Measurements from ENCODE around the gene TFAP2B.

TFAP2B gene

DNA sequence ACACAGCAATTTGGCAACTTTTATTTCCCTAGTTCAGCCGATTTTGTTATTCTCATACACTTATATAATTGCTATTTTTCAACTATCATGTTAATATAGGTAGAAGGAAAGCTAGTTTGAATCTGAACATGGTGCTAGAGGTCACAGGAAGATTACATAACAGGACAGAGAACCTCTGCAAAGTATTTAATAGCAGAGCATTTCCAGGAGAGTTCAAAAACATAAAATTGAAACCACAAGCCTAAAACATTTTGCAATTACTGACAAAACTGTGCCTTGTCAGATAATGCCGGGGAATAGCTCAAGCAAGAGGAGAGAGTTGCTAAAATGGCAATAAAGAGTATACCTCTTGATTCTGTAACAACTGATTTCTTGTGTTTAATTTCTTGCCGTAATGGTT lies 70.8 kb downstream of the TFAP2B start:
- Histone ChIP-seq H3K27ac (ENCODE audit: low read depth, low read length) (no peak overlapping the region), H3F3A (ENCODE audit: insufficient read depth) (no peaks in the 10 kb centered on the region), H3K36me3 (ENCODE audit: low read length) (no peaks in the 10 kb centered on the region; the same call in 1 of the 2 replicates), H2AFZ (ENCODE audit: low read depth, low read length, severe bottlenecking) (no peak overlapping the region), H4K20me1 (ENCODE audit: low read depth, low read length) (no peaks in the 10 kb centered on the region), H3K9me3 (ENCODE audit: insufficient read depth, low read length) (no peaks in the 10 kb centered on the region), H3K9me2 (replicated peaks; ENCODE audit: insufficient read depth, low read length) (no peaks in the 10 kb centered on the region), H3K27me3 (ENCODE audit: low read length) (no peaks in the 10 kb centered on the region; the same call in 1 of the 2 replicates), H3K4me3 (ENCODE audit: insufficient read depth, low read length, poor library complexity, severe bottlenecking) (no peak overlapping the region), H3K79me2 (ENCODE audit: insufficient read depth, low read length) (no peaks in the 10 kb centered on the region), H3K4me2 (ENCODE audit: low read depth, low read length, poor library complexity, severe bottlenecking) (no peak overlapping the region), H3K9ac (ENCODE audit: low read length) (no peak overlapping the region)
- TF ChIP-seq EZH2phosphoT487 (conservative IDR thresholded peaks at IDR 0.05; ENCODE audit: low read length): no peak
- TF ChIP-seq CTCF (IDR thresholded peaks at IDR 0.05; ENCODE audit: insufficient read depth, low read length, poor library complexity, severe bottlenecking): no peak

DNA sequence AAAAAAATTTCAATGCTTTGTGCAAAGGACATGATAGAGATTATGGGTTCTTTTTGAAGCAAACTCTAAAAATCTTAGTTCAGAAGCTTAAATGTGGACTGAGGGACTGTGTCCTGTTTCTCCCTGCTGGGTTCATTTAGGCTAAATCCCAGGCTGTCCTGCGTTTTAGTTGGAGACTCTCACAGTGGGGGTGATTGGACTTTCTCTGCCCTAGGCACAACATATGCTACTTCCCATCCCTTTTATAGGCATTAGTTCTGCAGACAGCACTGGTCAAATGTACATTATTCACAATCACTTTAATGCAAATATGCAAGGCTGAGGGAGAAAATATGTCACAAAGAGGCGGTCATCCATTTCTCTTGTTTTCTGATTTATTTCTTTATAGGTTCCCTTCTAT lies 71.3 kb downstream of the TFAP2B start:
- Histone ChIP-seq H3K4me3 (ENCODE audit: insufficient read depth, low read length, poor library complexity, severe bottlenecking) (no peak overlapping the region), H3K27ac (ENCODE audit: low read depth, low read length) (no peak overlapping the region), H3K4me2 (ENCODE audit: low read depth, low read length, poor library complexity, severe bottlenecking) (no peak overlapping the region), H3K9me2 (replicated peaks; ENCODE audit: insufficient read depth, low read length) (no peaks in the 10 kb centered on the region), H3K9me3 (ENCODE audit: insufficient read depth, low read length) (no peaks in the 10 kb centered on the region), H4K20me1 (ENCODE audit: low read depth, low read length) (no peaks in the 10 kb centered on the region), H3F3A (ENCODE audit: insufficient read depth) (no peaks in the 10 kb centered on the region), H3K36me3 (ENCODE audit: low read length) (no peaks in the 10 kb centered on the region; the same call in 1 of the 2 replicates), H3K79me2 (ENCODE audit: insufficient read depth, low read length) (no peaks in the 10 kb centered on the region), H2AFZ (ENCODE audit: low read depth, low read length, severe bottlenecking) (no peak overlapping the region), H3K27me3 (ENCODE audit: low read length) (no peaks in the 10 kb centered on the region; the same call in 1 of the 2 replicates), H3K9ac (ENCODE audit: low read length) (no peak overlapping the region)
- no peak for TF ChIP-seq EZH2phosphoT487 (conservative IDR thresholded peaks at IDR 0.05; ENCODE audit: low read length)
- no peak for TF ChIP-seq CTCF (IDR thresholded peaks at IDR 0.05; ENCODE audit: insufficient read depth, low read length, poor library complexity, severe bottlenecking)

GRCh38 chr6:50890579-50890978 lies 71.9 kb downstream of the TFAP2B start:
- no peaks in the 10 kb centered on the region for H3K9me3 ChIP-seq (ENCODE audit: insufficient read depth, low read length)
- no peak overlapping the region for H2AFZ ChIP-seq (ENCODE audit: low read depth, low read length, severe bottlenecking)
- H4K20me1 ChIP-seq (ENCODE audit: low read depth, low read length): no peaks in the 10 kb centered on the region
- H3K4me2 ChIP-seq (ENCODE audit: low read depth, low read length, poor library complexity, severe bottlenecking): no peak overlapping the region
- no peaks in the 10 kb centered on the region; the same call in 1 of the 2 replicates for H3K27me3 ChIP-seq (ENCODE audit: low read length)
- H3K36me3 ChIP-seq (ENCODE audit: low read length): no peaks in the 10 kb centered on the region; the same call in 1 of the 2 replicates
- no peaks in the 10 kb centered on the region for H3F3A ChIP-seq (ENCODE audit: insufficient read depth)
- no peaks in the 10 kb centered on the region for H3K79me2 ChIP-seq (ENCODE audit: insufficient read depth, low read length)
- H3K27ac ChIP-seq (ENCODE audit: low read depth, low read length): no peak overlapping the region
- H3K4me3 ChIP-seq (ENCODE audit: insufficient read depth, low read length, poor library complexity, severe bottlenecking): no peak overlapping the region
- TF ChIP-seq CTCF (IDR thresholded peaks at IDR 0.05; ENCODE audit: insufficient read depth, low read length, poor library complexity, severe bottlenecking): no peak
- no peak for TF ChIP-seq EZH2phosphoT487 (conservative IDR thresholded peaks at IDR 0.05; ENCODE audit: low read length)
- no peaks in the 10 kb centered on the region for H3K9me2 ChIP-seq (replicated peaks; ENCODE audit: insufficient read depth, low read length)
- no peak overlapping the region for H3K9ac ChIP-seq (ENCODE audit: low read length)
